ENCODE measurements around the gene PREPL. TPM values are rescaled to one million over a fixed set of nuclear protein-coding genes. Genes with fewer than 3 reads are reported as not detected.

The PREPL gene
- total and polyA plus RNA-seq, 2 of the 13 experiments (the other 11 are each of a cell fraction or from before 2014, with no cell fraction given): 19.7 to 34.3 TPM

DNA sequence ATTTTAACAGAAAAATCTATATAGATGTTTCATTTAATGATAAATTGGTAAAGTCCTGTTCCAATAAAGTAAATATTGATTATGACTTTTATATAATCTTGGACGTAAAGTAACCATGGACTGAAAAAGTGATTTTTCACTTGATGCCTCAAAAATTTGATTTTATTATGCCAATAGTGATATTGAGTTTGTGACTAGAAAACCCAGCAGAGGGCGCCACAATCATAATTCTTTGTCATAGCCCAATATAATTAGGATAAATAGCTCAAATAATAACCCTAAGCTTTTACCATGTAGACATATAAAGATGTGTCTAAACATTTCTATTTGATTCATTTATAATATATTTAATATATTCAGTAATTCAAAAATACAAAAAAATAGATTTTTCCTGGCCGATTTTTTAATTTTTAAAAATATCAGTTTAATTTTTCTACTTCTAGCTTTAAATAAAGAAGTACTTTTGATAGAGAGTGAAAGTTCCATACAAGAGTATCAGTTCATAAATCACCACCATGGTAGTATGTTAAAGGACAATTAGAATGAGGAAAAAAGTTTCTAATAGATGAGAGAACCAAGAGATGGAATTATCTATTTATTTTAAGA lies 31.1 kb upstream of the PREPL start:
- in situ Hi-C loops (cut with HindIII; ENCODE audit: extremely low pct_ligation_motif_present, low pct_unique_long_range_greater_than_20kb): loop anchor here (10.0 kb wide), 1 partner anchor 552 kb away; the partner anchor contains the start of gene SIX3
- H4K20me1 ChIP-seq (ENCODE audit: insufficient read depth, low read length): no peaks in the 10 kb centered on the region
- ATAC-seq: no peak
- H3K9me3 ChIP-seq (ENCODE audit: low read length): no peaks in the 10 kb centered on the region
- BruUV-seq (replicated peaks): no TSS peak
- no peaks in the 10 kb centered on the region for H3K36me3 ChIP-seq (replicated peaks in 1 of 2; ENCODE audit: control insufficient read depth in 1 of 2, insufficient read depth in 2 of 2, low read length in 2 of 2)
- H3K4me2 ChIP-seq (ENCODE audit: low read depth, low read length): no peak overlapping the region
- POLR2A ChIA-PET: interaction anchor here (1.0 kb wide), 1 partner anchor 87 kb away, joined by 3 read pairs; no protein-coding TSS in a partner anchor
- H3K4me1 ChIP-seq (ENCODE audit: insufficient read depth, low read length): no peaks in the 10 kb centered on the region
- CTCF ChIA-PET (ENCODE audit: low intra/inter-chr PET ratio, low total read pairs): interaction anchor here (1.3 to 2.5 kb wide), 3 partner anchors 87 to 564 kb away, joined by 7 to 27 read pairs (median 15); no protein-coding TSS in a partner anchor
- H3K9ac ChIP-seq (ENCODE audit: insufficient read depth, low read depth, low read length): no peak overlapping the region
- DNase-seq (ENCODE audit: low spot score): peak; percentile 47
- H3K27ac ChIP-seq (ENCODE audit: extremely low read length, insufficient read depth, low read length): no peak overlapping the region
- H3K79me2 ChIP-seq (ENCODE audit: insufficient read depth, low read length): no peaks in the 10 kb centered on the region
- H3K27me3 ChIP-seq (ENCODE audit: control insufficient read depth in 1 of 2, insufficient read depth in 2 of 2, low read length in 2 of 2): no peaks in the 10 kb centered on the region
- H2AFZ ChIP-seq (ENCODE audit: low read length): no peak overlapping the region
- peak; percentile 8 for FAIRE-seq
- no peak overlapping the region for H3K4me3 ChIP-seq (replicated peaks in 1 of 3; ENCODE audit: insufficient read depth in 1 of 3, low read depth in 2 of 3, low read length in 3 of 3)
- intact Hi-C loops (cut with micrococcal nuclease; ENCODE audit: unreplicated experiment): loop anchor here (1.0 to 5.0 kb wide), 3 partner anchors 87 to 563 kb away; no protein-coding TSS in a partner anchor
- 53% methylated on average over 3 of the region's 3 CpGs for WGBS (ENCODE audit: low lambda C conversion rate)
- TF ChIP-seq DPF2 (CRISPR knock-in tag; IDR thresholded peaks at IDR 0.05; ENCODE audit: borderline replicate concordance, low read depth): no peak
- TF ChIP-seq CENPX (CRISPR knock-in tag; IDR thresholded peaks at IDR 0.05): no peak
- TF ChIP-seq, protein P1, sequence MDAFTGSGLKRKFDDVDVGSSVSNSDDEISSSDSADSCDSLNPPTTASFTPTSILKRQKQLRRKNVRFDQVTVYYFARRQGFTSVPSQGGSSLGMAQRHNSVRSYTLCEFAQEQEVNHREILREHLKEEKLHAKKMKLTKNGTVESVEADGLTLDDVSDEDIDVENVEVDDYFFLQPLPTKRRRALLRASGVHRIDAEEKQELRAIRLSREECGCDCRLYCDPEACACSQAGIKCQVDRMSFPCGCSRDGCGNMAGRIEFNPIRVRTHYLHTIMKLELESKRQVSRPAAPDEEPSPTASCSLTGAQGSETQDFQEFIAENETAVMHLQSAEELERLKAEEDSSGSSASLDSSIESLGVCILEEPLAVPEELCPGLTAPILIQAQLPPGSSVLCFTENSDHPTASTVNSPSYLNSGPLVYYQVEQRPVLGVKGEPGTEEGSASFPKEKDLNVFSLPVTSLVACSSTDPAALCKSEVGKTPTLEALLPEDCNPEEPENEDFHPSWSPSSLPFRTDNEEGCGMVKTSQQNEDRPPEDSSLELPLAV (CRISPR knock-in tag; conservative IDR thresholded peaks at IDR 0.05; ENCODE audit: low read depth): no peak
- TF ChIP-seq, protein P2, sequence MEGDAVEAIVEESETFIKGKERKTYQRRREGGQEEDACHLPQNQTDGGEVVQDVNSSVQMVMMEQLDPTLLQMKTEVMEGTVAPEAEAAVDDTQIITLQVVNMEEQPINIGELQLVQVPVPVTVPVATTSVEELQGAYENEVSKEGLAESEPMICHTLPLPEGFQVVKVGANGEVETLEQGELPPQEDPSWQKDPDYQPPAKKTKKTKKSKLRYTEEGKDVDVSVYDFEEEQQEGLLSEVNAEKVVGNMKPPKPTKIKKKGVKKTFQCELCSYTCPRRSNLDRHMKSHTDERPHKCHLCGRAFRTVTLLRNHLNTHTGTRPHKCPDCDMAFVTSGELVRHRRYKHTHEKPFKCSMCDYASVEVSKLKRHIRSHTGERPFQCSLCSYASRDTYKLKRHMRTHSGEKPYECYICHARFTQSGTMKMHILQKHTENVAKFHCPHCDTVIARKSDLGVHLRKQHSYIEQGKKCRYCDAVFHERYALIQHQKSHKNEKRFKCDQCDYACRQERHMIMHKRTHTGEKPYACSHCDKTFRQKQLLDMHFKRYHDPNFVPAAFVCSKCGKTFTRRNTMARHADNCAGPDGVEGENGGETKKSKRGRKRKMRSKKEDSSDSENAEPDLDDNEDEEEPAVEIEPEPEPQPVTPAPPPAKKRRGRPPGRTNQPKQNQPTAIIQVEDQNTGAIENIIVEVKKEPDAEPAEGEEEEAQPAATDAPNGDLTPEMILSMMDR (CRISPR knock-in tag; IDR thresholded peaks at IDR 0.05): peak; percentile 56
- peak; percentile 51; the same call in 1 of the 2 replicates for TF ChIP-seq SMC3 (IDR thresholded peaks at IDR 0.05; ENCODE audit: low read length)
- no peak for TF ChIP-seq SAFB2 (CRISPR knock-in tag; IDR thresholded peaks at IDR 0.05; ENCODE audit: borderline replicate concordance, low read depth)
- no peak for TF ChIP-seq HOXA9 (CRISPR knock-in tag; IDR thresholded peaks at IDR 0.05; ENCODE audit: borderline replicate concordance)
- TF ChIP-seq CREB1 (IDR thresholded peaks at IDR 0.05): no peak
- TF ChIP-seq CREB1 (CRISPR knock-in tag; IDR thresholded peaks at IDR 0.05): no peak
- TF ChIP-seq, protein P3, sequence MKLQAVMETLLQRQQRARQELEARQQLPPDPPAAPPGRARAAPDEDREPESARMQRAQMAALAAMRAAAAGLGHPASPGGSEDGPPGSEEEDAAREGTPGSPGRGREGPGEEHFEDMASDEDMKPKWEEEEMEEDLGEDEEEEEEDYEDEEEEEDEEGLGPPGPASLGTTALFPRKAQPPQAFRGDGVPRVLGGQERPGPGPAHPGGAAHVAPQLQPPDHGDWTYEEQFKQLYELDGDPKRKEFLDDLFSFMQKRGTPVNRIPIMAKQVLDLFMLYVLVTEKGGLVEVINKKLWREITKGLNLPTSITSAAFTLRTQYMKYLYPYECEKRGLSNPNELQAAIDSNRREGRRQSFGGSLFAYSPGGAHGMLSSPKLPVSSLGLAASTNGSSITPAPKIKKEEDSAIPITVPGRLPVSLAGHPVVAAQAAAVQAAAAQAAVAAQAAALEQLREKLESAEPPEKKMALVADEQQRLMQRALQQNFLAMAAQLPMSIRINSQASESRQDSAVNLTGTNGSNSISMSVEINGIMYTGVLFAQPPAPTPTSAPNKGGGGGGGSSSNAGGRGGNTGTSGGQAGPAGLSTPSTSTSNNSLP (IDR thresholded peaks at IDR 0.05; ENCODE audit: low read depth, low read length): peak; percentile 85; the same call in 1 of the 2 replicates
- TF ChIP-seq ZNF709 (CRISPR knock-in tag; IDR thresholded peaks at IDR 0.05): no peak
- no peak for TF ChIP-seq ZKSCAN1 (IDR thresholded peaks at IDR 0.05; ENCODE audit: low read length)
- TF ChIP-seq TEAD2 (CRISPR knock-in tag; IDR thresholded peaks at IDR 0.05): no peak
- no peak for TF ChIP-seq FOXO1 (CRISPR knock-in tag; IDR thresholded peaks at IDR 0.05)
- peak; percentile 55 for TF ChIP-seq STAG1 (CRISPR knock-in tag; IDR thresholded peaks at IDR 0.05)
- no peak for TF ChIP-seq KLF9 (CRISPR knock-in tag; IDR thresholded peaks at IDR 0.05; ENCODE audit: low read depth)
- TF ChIP-seq, protein P4, sequence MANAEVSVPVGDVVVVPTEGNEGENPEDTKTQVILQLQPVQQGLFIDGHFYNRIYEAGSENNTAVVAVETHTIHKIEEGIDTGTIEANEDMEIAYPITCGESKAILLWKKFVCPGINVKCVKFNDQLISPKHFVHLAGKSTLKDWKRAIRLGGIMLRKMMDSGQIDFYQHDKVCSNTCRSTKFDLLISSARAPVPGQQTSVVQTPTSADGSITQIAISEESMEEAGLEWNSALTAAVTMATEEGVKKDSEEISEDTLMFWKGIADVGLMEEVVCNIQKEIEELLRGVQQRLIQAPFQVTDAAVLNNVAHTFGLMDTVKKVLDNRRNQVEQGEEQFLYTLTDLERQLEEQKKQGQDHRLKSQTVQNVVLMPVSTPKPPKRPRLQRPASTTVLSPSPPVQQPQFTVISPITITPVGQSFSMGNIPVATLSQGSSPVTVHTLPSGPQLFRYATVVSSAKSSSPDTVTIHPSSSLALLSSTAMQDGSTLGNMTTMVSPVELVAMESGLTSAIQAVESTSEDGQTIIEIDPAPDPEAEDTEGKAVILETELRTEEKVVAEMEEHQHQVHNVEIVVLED (CRISPR knock-in tag; IDR thresholded peaks at IDR 0.05; ENCODE audit: borderline replicate concordance): no peak
- TF ChIP-seq ARNTL (CRISPR knock-in tag; IDR thresholded peaks at IDR 0.05): no peak
- no peak for TF ChIP-seq SRY (CRISPR knock-in tag; IDR thresholded peaks at IDR 0.05)
